GM19324 (cell line): ENCODE results near the gene PPP3CB.
A peak's percentile ranks its signal among the peaks of the same experiment; 100 is the strongest.
"Not testable (repeated sequence)": the region's sequence is repeated elsewhere in the genome, so short reads cannot be mapped to it uniquely, and the experiment has no call there.

Experiments
- ATAC-seq: cut with Tn5 transposase; IDR thresholded peaks from one replicate; pipeline ENCODE4 v1.9.1; 2021; ENCODE audit warnings: mild to moderate bottlenecking, moderate library complexity; ENCODE audit not compliant: unreplicated experiment, low FRiP score

Gene PPP3CB

GRCh38 chr10:73423309-73423708 lies 72.5 kb downstream of the PPP3CB start:
- ATAC-seq, result no peak

GRCh38 chr10:73416571-73416970 lies 79.3 kb downstream of the PPP3CB start:
- no peak for ATAC-seq

DNA sequence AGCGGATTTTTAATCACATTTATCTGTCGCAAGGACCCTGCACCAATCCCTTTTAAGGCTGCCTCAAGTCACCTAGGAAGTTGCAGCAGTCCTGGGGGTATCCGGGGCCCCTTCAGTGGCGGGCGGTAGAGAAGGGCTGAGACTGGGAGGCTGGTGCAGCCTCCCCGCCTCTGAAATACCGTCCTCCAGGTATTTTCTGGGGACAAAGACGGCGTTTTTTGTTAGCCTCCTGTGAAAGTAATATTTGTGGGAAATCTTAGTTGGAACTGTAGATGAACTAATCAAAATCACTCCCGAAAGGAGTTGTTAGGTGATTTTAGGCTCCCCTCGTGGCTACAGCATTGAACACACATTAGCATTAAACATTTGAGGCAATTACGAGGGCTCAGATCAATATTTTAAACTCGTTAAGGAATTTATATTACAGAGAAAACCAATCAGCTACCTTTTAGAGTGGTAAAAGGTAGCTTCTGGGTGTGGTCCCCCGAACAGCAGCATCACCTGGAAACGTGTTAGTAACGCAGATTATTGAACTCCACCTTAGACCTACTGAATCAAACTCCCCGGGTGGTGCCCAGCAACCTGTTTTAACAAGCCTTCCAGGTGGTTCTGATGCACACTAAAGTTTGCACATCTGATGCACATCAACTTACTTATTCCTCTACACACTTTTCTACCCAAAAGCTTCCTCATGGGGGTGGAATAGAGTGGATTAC lies 81.4 kb downstream of the PPP3CB start:
- ATAC-seq, result peak; percentile 29

GRCh38 chr10:73413528-73414229 lies 82.1 kb downstream of the PPP3CB start, which contains the start of gene ANXA7:
Gene ANXA7 (minus strand): TSS chr10:73414058. CDS start chr10:73400856, 13,202 bp downstream.
- peak; percentile 87 for ATAC-seq

DNA sequence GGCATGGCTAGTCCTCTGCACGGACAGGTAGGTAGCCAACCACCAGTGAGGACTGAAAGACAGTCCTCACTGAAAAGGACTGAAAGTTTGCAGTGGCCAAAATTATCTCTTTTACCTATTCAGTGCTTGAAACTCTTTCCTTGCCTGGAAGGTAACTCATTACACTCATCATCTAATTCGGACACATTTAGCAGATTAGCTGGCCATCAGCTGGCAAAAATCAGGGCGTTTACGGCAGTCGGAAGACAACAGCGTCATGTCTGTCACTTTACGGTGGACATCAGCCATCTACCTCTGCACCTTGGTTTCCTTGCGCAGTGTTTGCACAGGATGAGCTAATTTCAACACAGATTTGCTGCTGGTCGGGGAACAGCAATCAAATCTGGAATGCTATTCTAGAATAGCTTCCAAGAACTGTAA lies 82.7 kb downstream of the PPP3CB start:
- peak; percentile 21 for ATAC-seq

DNA sequence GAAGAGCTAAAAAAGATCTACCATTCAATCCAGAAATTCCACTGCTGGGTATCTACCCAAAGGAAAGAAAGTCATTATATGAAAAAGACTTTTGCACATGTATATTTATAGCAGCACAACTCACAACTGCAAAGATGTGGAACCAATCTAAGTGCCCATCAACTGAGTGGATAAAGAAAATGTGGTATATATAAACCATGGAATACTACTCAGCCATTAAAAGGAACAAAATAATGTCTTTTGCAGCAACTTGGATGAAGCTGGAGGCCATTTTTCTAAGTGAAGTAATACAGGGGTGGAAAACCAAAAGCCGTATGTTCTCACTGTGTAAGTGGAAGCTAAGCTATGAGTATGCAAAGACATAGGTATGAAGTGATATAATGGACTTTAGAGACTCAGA lies 84.9 kb downstream of the PPP3CB start:
- ATAC-seq, result no peak

DNA sequence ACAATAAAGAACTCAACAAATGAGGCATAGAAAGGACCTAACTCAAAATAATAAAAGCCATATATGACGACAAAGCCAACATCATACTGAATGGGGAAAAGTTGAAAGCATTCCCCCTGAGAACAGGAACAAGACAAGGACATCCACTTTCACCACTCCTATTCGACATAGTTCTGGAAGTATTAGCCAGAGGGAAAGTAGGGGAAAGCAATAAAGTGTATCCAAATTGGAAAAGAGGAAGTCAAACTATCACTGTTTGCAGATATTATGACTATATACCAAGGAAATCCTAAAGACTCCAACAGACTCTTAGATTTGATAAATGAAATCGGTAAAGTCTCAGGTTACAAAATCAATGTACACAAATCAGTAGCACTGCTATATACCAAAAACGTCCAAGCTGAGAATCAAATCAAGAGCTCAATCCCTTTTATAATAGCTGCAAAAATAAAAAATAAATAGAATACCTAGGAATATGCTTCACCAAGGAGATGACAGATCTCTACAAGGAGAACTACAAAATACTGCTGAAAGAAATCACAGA lies 86.8 kb downstream of the PPP3CB start:
- ATAC-seq, result no peak

GRCh38 chr10:73408061-73408460 lies 87.8 kb downstream of the PPP3CB start:
- ATAC-seq, result no peak

GRCh38 chr10:73407495-73407894 lies 88.3 kb downstream of the PPP3CB start:
- no peak for ATAC-seq

DNA sequence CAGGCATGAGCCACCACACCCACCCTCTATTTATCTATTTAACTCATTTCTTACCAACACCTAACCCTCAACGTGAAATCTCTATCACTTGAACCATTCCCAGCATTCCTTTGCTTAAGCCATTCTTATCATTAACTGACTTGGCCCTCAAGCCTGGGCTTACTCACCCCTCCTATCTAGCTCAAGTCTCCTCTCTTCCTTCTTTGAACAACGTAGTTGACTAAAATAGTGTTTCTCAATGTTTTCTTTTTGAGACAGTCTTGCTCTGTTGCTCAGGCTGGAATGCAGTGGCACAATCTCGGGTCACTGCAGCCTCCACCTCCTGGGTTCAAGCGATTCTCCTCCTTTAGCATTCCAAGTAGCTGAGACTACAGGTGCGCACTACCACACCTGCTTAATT lies 89.0 kb downstream of the PPP3CB start:
- ATAC-seq, result no peak

DNA sequence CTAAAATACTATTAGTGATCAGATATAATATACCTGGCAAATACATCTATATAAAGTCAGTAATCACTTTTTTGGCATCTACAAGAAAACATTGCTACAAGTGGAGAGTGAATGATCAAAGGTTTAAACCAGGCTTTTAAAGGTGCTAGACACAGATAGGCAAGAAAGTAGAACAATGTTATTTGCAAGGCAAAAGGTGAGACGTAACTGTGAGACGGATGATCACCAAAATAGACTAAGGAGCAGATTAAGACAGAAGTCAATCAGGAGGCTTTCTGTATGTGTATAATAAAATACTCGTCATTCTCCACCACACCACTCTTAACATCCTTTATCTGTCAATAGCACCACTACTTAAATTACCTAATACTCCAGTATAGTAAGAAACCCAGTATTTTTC lies 90.3 kb downstream of the PPP3CB start:
- ATAC-seq, result no peak

- ATAC-seq, result no peak
Measured at GRCh38 chr10:73404690-73405089, 91.1 kb downstream of the PPP3CB start.

GRCh38 chr10:73401636-73402035 lies 94.2 kb downstream of the PPP3CB start:
- ATAC-seq, result no peak

DNA sequence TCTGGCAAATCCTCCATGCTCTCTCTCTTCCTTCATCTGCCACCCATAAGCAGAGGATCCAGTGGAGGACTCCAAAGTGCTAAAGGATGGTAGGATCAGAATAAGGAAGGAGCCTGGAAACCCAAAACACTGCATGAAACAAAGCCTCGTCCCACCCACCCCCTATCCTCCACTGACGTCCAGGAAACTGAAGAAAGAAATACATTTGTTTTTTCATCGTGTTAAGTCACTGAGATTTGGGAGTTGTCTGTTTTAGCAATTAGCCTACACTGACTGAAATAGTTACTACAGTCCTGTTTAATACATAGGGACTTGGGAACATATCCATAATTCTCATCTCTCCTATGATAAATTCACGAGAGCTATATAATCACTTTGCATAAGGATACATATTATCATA lies 96.8 kb downstream of the PPP3CB start:
- no peak for ATAC-seq

DNA sequence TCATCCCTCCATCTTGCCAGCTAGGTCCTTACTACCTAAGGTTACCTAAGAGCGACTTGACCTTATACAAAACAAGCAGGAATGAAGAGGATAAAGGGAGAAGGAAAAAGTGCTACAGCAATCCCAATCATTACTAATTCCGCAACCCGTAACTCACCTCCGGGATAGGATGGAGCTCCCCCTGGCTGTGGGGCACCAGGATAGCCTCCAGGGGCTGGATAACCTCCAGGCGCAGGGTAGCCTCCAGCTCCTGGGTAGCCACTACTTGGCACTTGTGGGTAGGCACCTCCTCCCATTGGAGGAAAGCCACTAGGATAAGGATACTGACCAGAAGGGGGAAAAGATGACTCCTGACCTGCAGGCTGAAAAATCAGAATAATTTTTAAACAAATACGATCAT lies 97.8 kb downstream of the PPP3CB start:
- ATAC-seq, result no peak

DNA sequence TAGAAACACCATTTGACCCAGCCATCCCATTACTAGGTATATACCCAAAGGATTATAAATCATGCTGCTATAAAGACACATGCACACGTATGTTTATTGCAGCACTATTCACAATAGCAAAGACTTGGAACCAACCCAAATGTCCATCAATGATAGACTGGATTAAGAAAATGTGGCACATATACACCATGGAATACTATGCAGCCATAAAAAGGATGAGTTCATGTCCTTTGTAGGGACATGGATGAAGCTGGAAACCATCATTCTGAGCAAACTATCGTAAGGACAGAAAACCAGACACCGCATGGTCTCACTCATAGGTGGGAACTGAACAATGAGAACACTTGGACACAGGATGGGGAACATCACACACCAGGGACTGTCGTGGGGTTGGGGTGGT lies 101.5 kb downstream of the PPP3CB start:
- ATAC-seq, result not testable (repeated sequence)

DNA sequence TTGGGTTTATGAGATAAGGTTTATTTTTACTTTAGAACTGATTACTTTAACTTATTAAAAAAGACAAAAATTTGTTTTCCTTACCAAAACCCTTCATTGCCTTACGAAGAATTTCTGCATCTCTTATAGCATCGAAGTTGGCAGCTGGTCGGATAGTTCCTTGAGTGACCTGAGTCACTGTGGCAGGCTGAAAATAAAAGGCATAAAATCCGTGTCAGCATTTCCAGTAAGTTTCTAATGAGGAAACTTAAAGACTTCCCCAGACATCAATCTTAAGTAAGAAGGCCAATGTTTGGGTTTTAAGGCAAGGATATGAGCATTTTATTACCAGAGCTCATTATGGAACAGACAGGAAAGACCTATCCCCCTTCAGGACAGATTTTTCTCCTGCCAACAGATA lies 107.6 kb downstream of the PPP3CB start:
- no peak for ATAC-seq

GRCh38 chr10:73386583-73386982 lies 109.2 kb downstream of the PPP3CB start:
- ATAC-seq, result no peak
